ENCODE results near the gene HCN2.

The HCN2 gene

DNA sequence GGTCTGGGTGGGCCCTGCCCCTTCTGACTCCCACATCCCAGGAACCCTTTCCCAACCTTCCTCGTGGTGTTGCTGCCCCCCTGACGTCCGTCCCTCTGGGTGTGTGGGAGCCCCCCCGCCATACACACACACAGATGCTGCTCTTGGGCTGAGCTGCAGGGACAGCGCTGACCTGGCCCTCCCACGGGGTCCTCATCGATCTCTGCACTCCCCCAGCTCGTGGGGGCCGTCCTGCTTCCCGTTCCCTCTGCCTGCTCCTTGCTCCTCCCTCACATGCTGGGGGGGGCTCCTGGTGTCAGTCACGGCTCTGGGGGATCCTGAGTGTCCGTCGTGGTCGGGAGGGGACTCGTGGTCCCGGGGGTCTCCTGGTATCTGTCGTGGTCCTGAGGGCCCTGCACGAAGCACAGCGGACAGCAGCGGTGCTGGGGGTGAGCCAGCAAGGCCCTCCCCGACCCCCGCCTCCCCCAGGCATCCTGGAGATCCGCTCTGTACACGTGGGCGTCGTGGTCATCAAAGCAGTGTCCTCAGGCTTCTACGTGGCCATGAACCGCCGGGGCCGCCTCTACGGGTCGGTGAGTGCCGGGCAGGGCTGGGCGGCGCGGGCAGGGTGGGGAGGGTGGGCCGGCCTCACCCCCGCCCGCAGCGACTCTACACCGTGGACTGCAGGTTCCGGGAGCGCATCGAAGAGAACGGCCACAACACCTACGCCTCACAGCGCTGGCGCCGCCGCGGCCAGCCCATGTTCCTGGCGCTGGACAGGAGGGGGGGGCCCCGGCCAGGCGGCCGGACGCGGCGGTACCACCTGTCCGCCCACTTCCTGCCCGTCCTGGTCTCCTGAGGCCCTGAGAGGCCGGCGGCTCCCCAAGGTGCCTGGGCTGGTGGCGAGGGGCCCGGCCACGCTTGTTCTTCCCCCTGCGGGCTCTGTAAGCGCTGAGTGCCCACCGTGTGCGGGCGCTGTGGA lies 53.4 kb downstream of the HCN2 start:
- DNase-seq: no peak

DNA sequence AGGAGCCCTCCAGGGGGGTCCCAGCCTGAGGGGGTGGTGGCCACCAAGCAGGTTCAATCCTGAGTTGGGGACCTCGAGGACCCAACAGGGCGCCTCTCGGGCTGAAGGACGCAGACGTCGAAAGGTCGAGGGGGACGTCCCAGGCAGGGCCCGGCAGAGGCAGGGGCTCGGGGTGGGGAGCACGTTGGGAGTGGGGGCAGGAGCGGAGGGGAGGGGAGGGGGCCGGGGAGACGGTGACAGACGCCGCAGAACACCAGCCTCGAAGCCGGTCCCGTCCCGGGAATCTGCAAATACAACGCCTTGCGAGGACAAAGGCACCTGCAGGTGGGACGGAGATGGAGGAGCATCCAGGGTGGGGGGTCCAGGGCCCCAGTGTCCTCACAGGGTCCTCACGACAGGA lies 54.1 kb downstream of the HCN2 start:
- no peak for DNase-seq

DNA sequence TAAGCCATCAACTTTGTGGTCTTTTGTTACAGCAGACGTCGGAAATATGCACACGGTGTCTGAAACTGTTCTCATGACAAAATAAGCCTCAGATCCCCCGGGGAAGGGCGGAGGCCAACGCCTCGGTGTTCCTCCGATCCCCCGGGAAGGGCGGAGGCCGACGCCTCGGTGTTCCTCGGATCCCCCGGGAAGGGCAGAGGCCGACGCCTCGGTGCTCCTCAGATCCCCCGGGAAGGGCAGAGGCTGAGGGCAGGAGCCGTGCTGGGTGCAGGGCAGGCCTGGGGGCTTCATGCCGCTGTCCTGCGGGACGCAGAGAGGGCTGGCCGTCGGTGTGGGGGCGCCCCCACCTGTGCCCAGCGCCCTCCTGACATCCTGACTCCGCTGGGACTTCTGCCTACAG lies 54.7 kb downstream of the HCN2 start:
- no peak for DNase-seq

DNA sequence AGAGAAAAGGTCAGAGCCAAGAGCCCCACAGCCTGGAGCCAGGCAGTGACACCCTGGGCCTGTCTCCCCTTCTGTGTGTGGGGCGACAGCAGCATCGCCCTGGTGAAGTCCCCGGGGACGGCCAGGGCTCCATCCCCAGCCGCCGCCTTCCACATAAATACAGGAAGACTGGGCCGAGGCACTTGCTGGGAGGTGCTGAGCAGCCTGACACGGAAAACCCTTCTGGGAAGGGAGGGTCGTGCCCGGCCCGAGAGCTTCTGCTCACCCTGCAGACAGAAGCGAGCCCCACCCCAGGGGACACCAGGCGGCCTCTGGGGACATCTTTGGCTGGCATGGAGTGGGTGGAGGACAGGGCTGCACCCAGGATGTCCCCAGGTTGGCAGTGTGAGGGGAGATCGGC lies 55.1 kb downstream of the HCN2 start:
- DNase-seq: no peak

DNA sequence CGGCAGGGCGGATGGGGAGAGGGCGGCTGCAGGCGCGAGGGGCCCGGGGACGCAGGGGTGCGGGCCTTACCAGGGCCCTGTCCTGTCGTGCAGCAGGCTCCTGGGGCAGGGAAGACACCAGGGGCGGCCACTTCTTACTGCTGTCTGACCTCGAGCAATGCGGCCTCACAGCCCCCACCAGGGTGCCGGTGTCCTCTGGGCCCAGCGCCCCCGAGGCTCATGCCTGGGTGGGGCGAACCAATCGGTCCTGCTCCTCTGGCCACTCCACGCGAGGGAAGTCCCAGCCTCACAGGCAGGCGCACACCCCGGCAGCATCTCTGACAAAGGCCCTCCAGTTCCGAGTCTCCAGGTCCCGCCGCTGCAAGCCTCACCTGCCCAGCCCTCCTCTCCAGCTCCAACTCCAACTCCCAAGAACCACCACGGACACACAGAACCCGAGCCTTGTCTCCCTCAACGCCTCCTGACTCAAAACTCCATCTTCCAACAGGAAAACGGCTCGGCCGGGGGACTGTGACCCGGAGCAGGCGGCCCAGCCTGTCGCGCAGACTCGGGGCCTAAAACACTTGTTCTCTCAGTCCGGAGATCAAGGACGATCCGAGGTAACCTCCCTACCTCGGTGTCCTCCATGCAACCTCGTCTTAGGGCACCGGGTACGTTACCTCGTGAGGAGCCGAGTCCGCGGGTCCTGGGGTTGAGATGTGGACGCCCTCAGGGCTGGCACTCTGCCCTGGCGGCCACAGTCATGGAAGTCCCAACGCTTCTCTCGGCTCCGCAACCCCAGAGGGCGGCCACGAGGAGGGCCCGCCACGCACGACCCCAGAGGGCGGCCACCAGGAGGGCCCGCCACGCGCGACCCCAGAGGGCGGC lies 56.5 kb downstream of the HCN2 start:
- DNase-seq: no peak

DNA sequence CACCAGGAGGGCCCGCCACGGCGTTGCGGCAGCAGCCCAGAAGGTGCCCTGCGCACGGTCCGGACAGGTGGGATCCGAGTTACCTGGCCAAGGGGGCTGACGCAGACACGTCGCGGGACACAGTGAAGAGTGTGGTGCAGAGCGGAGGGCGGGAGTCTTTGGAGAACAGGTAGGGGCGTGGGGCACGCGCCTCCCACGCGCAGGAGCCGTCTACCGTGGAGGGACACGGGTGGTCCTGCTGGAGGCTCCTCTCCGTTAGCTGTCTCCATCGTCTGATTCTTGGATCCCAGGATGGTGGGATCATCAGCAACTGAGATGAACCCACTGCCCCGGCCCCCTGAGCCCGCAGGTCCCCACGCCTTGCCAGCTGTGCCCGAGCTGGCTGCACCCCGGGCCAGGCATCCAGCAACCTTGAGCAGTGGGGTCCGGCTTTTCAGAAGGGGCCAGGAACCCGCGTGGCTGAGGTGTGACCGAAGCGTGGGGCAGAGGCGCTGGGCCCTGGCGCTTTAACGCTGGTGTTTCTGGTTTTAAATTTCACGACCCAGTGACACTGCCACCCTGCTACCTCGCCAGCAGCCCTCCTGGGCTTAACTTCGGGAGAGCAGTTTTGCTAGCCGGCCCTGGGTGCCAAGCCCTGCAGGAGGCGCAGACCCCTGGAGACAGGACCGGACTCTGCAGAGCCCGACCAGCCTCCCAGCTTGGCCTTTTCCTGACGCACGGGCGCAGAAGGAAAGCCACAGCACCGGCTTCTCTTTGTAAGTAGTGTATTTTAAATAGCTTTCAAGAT lies 57.3 kb downstream of the HCN2 start:
- DNase-seq: no peak

DNA sequence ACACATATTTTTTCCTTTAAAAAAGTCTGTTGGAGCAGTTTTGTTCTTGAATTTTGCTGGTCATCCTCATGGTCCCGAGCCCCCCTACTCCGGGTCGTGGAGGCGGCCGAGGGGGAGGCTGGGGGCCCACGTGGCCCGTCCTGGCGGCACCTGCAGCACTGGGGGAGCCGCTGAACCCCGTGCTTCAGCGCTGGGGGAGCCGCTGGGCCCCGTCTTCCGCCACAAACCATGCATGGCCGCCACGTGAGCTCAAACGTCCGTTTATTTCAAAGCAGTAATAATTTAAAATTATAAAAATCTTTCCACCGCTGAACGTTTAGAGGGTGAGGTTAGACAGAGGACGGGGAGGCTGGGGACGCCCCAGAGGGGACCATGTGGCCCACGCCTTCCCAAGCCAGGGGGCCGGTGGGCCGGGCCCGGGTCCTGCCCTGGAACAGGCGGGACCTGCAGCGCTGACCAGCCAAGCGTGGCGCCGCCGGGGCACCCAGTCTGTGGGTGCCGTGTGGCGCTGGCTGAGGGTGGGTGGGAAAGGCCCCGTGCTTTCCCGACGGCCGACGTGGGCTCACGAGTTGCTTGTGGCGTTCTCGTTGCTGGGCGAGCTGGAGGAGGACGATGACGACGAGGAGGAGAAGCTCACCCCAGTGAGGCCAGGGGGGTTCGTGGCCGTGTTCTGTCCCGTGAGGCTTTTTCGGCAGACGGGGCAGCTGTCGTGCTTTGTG lies 58.0 kb downstream of the HCN2 start:
- no peak for DNase-seq

DNA sequence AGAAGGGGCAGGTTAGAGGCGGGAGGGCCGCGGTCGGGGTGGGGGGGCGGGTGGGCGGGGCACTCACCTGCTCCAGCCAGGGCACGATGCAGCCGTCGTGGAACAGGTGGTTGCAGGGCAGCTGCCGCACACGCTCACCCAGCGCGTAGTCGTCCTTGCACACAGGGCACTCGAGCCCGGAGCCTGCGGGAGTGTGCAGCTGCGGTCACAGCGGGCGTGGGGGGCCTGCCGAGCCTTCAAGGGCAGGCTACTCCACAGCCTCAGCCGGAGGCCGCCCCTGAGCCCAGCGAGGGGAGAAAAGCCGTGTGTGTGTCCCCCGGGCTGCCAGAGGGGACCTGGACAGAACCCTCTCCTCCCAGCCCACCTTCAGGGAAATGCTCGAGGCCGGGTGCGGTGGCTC lies 58.6 kb downstream of the HCN2 start:
- DNase-seq: peak; percentile 25

DNA sequence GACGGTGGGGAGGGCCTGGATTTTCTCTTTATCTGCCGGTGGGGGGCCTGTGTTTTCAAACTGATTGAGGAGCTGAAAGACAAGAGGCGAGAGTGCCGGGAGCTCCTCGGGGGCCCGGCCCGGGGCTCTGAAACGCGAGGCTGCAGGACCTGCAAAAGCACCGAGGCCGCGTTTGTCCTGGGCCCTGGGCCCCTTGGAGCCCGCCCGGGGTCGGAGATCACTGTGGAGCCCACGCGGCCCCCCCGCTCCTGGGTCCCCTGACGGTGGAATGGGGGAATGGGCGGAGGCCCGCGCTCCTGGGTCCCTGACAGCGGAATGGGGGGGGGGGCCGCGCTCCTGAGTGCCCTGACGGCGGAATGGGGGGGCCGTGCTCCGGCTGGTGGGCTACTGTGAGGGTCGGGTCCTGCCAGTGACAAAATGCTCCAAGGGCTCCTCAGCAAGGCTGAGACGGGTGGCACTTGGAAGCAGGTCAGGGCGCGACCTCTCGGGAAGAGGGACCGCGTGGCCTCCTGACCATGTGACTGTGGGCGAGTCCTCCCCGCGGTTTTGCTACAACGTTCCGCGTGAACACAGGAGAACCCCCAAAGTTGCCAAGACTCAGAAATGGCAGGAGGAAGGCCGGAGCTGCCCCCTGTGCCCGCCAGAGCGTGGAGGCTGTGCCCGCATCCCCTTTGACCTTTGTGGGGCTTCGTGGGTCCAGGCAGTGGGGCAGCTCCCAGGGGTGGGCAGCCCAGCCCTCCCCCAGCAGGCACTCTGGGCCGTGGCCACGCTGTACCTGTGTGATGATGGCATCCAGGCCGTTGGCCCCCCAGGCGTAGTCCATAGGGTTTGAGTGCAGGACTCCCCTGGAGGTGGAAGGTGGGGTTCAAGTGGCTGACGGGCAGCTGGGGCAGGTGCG lies 59.5 kb downstream of the HCN2 start:
- peak; percentile 13 for DNase-seq

DNA sequence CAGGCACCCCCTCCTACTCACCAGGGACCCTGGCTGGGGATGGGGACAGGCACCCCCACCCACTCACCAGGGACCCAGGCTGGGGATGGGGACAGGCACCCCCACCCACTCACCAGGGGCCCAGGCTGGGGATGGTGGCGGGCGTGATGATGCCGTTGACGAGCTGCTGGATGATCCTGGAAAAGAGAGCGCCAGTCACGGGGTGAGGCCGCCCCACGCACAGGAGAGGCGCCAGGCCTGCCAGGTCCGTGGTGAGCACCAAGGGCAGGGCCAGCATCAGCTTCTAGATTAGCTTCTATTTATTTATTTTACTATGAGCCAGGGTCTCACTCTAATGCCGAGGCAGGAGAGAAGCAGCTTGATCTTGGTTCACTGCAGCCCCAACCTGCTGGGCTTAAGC lies 60.4 kb downstream of the HCN2 start:
- peak; percentile 13 for DNase-seq

DNA sequence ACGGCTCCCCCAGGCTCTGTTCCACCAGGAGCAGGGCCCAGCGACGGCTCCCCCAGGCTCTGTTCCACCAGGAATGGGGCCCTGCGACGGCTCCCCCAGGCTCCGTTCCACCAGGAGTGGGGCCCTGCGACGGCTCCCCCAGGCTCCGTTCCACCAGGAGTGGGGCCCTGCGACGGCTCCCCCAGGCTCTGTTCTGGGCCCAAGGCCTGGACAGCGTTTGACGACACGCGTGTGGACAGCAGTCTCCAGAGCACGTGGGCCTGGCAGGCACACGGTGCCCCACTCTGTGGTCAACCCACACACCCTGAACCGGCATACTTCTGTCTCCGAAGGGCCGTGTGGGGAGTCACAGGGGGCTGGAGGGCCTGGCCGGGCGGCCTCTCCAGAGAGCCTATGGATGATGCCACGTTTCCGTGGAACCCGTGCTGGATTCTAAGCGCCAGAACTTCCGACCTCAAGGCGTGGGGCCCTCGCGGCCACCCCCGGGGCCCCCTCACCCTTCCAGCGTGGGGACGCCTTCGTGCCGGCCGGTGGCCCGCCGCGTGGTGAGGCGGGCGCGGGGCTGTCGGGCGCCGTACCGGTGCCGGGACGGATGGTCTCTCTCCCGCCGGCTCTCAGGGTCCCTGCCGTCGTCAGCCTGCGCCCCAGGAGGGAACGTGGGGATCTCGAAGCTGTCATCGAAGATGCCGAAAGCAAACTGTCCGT lies 61.6 kb downstream of the HCN2 start:
- DNase-seq: peak; percentile 16

DNA sequence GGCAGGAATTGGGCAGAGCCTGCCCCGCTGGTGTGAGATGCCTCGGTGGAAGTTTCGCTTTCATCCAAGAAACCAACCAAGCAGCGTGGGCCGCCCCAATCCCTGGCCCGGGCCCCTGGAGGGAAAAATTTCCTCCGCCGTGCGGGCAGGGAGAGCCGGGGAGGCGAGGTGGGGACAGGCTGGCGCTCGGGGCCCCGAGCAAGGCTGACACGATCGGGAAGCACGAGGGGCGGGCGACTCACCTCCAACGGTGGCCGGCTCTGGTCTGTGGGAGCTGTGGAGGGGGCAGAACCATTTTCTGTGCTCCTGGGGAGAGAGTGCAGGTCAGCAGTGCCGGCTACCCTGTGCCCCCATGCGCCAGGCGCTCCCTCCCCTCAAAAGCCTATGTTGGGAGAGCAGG lies 62.3 kb downstream of the HCN2 start:
- peak; percentile 20 for DNase-seq

DNA sequence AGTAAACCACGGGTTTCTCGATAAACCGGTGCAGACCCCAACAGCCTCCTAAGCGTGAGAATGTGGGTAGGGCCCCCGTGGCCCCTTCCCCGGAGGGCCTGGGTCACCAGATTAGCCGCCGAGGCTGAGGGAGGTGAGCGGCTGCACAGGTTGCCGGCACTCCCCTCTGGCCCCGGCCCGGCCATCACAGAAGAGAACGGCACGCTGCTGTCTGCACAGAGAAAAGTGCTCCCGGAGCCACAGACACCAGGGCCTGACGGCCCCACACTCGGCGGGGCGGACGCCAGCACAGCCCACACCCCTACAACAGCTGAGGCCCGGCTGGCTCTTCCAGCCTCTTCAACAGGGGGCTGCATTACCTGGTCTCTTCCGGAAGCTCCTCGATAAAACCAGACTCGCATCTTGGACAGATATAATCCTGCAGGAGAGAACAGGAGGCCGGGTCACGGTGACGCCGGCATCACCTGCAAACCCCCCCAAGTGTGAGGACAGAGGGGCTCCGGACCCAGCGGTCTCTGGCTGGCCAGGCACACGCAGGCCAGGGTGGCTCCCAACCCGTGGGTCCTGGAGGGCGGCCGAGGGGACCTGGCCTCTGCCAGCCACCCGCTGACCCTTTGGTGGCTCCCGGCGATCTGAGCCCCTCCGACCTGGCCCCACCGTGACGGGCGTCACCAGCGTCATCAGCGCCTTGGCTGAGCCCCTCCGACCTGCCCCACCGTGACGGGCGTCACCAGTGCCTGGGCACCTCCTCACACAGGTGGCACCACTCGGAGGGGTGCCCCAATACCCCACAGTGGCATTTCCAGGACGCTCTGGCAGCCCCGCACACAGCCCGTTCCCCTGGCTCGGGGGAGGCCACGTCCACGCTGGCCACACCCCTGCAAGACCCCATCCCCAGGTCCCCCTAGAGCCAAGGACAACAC lies 63.0 kb downstream of the HCN2 start:
- DNase-seq: peak; percentile 20

DNA sequence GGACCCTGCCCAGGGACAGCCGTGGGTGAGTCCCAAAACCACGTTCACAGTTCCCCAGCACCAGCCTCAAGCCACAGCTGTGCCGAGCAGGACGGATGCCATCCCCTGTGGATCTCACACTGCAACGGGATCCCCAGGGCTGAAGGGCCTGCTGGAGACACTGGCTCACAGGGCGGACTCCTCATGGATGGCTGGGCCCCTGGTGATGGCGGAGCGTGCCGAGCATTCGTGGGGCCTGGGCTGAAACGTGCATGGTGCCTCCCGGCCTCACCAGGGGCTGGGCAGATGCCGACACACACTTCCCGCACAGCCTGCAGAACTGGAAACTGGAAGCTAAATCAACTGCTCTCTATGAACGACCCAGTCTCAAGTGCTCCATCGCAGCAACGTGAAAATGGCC lies 63.7 kb downstream of the HCN2 start:
- peak; percentile 20 for DNase-seq

DNA sequence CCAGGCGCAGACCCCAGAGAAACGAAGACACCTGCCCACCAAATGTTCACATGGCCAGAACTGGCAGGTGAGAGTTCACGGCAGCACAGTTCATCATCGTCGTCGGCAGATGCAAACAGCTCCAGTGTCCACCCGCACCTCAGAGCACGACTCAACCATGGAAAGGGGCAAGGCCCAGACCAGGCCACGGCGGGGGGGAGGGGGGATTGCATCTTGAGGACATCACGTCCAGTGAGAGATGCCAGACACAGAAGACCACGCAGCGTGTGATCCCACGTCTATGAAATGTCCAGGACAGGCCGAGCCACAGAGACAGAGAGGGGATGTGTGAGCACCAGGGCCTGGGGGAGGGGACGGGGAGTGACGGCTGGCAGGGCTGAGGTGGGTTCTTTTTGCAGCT lies 66.0 kb downstream of the HCN2 start:
- DNase-seq: no peak

DNA sequence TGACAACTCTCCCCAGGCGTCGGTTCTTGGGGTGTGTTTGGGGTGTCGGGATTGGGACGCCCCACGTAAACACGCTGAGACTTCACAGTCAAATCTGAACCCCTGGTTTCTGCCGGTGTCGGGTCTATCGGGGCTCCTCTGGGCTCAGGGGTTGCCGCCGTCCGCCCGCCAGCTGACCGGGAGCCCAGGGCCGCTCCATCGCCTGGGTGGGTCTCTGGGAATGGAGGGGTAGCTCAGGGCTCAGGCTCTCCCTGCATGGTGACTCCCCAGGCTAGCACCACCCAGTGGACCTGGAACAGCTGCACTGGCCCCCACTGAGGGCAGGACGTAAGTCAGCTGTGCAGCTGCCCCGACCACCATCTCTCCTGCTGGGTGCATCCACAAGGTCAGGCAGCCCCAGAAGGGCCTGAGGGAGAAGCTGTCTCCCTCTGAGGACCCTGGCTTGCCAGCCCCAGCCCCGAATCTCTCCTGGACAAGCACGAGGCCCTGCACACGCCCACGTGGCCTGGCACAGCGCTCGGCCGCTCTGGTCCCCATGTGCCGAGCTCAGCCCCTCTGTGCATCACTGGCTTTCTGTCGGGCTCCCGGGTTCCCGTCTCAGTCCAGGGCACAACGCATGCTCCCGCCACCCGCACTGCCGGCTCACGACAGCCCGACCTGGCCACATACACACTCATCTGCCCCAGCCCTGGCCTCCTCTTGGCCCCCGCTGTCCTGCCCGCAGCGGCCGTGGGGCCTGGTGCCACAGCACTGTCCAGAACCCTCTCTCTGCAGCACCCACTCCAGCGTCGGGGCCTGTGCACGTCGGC lies 67.3 kb downstream of the HCN2 start:
- no peak for DNase-seq

DNA sequence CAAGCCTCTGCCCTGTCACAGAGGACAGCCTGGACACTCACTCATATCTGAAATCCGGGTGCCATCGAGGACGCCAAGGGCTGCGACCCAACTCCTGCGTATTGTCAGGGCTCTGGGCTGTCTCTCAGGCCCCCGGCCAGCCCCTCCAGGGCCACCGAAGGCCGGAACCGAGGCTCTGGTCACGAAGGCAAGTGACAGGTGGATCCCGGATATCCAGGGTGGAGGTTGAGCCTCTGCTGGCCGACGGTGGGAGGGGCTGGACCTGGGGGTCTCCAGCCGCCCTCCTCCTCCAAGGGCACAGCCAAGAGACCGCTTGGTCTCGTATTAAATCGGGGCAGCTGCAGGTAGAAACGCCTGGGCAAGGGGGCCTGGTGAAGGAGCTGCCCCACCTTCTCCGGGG lies 67.9 kb downstream of the HCN2 start:
- DNase-seq: no peak

DNA sequence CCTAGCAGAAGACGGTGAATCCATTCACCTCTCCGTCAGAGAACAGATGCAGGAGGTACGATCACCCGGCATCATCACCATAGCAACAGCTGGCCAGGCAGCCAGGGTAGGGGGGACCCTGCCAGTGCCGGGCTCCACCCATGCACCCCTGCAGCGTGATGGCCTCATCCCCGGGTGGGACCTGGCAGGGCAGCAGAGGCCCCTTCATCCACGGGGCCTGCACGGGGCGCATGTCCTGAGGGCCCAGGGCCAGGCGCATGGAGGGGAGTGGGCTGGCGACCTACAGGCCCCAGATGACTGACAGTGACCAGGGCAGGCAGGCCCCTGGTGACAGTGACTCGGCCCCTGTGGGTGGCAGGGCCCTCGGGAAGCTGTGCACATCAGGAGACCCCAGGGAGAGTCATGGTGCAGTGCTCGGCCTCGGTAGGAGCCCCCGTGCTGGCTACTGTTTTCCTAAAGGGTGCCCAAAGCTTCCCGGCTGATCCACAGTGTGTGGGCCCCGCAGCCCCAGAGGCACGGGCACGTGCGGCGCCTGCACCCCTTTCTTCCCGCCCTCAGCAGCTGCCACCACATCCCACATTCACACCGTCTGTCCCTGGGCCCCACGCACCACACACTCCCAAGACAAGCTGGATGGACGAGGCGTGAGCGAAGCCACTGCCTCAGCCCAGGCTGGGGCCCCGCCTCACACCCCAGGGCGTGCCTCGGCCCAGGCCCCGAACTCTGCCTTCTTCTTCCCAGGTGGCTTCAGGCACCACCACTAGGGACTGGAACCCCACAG lies 68.6 kb downstream of the HCN2 start:
- no peak for DNase-seq
